ENCODE data around the gene SH3BGRL.

- TF ChIP-seq, protein P1, sequence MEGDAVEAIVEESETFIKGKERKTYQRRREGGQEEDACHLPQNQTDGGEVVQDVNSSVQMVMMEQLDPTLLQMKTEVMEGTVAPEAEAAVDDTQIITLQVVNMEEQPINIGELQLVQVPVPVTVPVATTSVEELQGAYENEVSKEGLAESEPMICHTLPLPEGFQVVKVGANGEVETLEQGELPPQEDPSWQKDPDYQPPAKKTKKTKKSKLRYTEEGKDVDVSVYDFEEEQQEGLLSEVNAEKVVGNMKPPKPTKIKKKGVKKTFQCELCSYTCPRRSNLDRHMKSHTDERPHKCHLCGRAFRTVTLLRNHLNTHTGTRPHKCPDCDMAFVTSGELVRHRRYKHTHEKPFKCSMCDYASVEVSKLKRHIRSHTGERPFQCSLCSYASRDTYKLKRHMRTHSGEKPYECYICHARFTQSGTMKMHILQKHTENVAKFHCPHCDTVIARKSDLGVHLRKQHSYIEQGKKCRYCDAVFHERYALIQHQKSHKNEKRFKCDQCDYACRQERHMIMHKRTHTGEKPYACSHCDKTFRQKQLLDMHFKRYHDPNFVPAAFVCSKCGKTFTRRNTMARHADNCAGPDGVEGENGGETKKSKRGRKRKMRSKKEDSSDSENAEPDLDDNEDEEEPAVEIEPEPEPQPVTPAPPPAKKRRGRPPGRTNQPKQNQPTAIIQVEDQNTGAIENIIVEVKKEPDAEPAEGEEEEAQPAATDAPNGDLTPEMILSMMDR (IDR thresholded peaks at IDR 0.05; ENCODE audit: insufficient read depth, low read length): no peak
- TF ChIP-seq POLR2AphosphoS5 (IDR thresholded peaks at IDR 0.05; ENCODE audit: low read depth): no peak
These were observed 35.6 kb downstream of the SH3BGRL start for GRCh38 chrX:81237516-81237915.

Measured in HL-60 (cell line).